ENCODE data around the gene GTF2F2. TPM values are rescaled to one million over a fixed set of nuclear protein-coding genes. Genes with fewer than 3 reads are reported as not detected.
"Not testable (repeated sequence)": the region's sequence is repeated elsewhere in the genome, so short reads cannot be mapped to it uniquely, and the experiment has no call there.

GTF2F2 gene
- total RNA-seq, 2 donors from 2014 or later, result 13.8 to 16.7 TPM

DNA sequence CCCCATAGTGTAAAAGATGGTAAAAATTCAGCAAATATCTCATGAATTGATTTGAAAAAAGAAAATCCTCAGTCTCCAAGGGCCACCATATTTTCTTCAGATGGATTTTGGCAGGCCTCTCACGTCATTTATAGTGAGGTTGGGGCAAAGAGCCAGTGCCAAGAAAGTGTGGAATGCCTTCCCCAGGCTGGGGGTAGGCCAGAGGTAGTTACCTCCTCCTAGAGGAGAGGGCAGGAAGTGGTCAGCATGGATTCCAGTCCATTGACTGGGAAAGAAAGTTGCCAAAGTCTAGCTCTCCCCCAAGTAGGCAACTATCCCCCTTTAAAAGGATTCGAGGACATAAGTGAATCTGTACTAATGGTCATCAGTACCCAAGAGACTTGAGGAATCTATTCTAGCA lies 148.9 kb downstream of the GTF2F2 start:
- H3K27ac Mint-ChIP-seq, result no peak overlapping the region
- DNase-seq (no peak), ATAC-seq (replicated peaks in 1 of 2) (no peak)
- H3K27me3 Mint-ChIP-seq (ENCODE audit: low read depth), result no peaks in the 10 kb centered on the region
- H3K4me3 Mint-ChIP-seq, result no peak overlapping the region
- no peaks in the 10 kb centered on the region for H3K9me3 Mint-ChIP-seq
- H3K36me3 Mint-ChIP-seq (ENCODE audit: insufficient read depth in 2 of 2), result no peaks in the 10 kb centered on the region
- H3K4me1 Mint-ChIP-seq (ENCODE audit: low read depth), result no peaks in the 10 kb centered on the region

DNA sequence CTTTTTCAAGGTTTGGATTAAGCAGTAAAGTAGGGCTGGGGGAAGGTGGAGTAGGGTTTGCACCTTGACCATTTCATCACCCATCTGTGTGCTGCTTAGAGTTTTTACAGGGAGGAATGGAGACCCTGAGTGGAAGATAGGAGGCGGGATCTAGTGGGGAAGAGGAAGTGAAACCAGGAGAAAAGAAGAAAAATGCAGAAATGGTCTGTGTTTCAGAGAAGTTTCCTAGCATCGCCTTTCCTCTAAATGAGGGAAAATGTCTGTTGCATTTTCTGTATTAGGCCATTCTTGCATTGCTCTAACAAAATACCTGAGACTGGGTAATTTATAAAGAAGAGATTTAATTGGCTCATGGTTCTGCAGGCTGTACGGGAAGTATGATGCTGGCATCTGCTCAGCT lies 156.6 kb downstream of the GTF2F2 start:
- H3K27ac Mint-ChIP-seq, result no peak overlapping the region
- no peaks in the 10 kb centered on the region for H3K27me3 Mint-ChIP-seq (ENCODE audit: low read depth)
- H3K4me3 Mint-ChIP-seq, result no peak overlapping the region
- H3K4me1 Mint-ChIP-seq (ENCODE audit: low read depth), result peaks cover 5% of the 10 kb centered on the region
- peaks cover 0 to 2% of the 10 kb centered on the region in 2 donors for H3K9me3 Mint-ChIP-seq
- peaks cover 5 to 6% of the 10 kb centered on the region in 2 donors for H3K36me3 Mint-ChIP-seq (ENCODE audit: insufficient read depth in 2 of 2)
- ATAC-seq (replicated peaks in 1 of 2), result no peak
- DNase-seq, result no peak

DNA sequence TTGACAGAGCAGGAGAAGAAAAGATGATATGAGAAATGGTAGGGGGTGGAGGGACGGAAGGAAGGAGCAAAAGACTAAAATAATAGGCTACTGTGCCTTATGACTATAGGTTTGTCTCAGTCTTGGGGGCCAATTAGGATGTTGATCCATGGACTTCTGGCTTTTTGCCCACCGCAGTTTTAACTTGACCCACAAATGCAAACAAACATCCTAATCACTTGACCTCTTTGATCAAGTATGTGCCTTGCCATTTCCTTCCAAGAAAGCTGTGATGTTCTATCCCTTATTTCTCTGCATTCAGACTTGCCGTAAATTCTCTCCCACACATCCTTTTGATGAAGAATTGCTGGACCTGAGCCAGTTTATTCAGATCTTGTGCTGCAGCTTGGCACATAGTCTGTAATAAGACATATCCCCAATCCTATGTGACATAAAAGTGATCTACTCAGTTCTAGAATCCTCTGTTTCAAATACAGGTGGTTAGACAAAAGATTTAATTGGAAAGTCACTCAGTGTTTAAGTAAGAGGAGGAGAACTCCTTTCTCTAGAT lies 157.9 kb downstream of the GTF2F2 start:
- H3K27me3 Mint-ChIP-seq (ENCODE audit: low read depth), result no peaks in the 10 kb centered on the region
- DNase-seq (no peak), ATAC-seq (replicated peaks in 1 of 2) (no peak)
- H3K9me3 Mint-ChIP-seq, result peaks cover 0 to 2% of the 10 kb centered on the region in 2 donors
- H3K4me3 Mint-ChIP-seq, result no peak overlapping the region
- no peak overlapping the region for H3K27ac Mint-ChIP-seq
- peaks cover 5% of the 10 kb centered on the region for H3K4me1 Mint-ChIP-seq (ENCODE audit: low read depth)
- peaks cover 5 to 6% of the 10 kb centered on the region in 2 donors for H3K36me3 Mint-ChIP-seq (ENCODE audit: insufficient read depth in 2 of 2)

DNA sequence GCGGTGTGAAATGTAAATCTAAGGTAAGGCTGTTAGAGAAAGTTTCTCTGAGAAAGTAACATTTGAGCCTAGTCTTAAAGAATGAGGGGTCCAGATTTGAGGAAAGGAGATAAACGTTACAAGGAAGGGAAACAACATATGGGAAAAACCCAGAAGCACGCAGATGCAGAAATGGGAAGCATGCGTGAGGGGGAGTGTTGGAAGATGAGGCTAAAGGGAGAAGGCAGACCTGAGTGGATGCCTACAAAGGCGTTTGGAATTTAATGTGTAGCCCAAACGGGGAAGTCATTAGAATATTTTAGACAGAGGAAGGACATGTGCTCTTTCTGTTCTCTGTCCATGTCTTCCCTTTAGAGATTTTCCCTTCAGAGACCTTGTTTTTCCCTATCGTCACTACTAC lies 159.7 kb downstream of the GTF2F2 start:
- Mint-ChIP-seq H3K27me3 (ENCODE audit: low read depth) (no peaks in the 10 kb centered on the region), H3K9me3 (peaks cover 0 to 2% of the 10 kb centered on the region in 2 donors), H3K4me1 (ENCODE audit: low read depth) (peaks cover 5% of the 10 kb centered on the region), H3K4me3 (no peak overlapping the region), H3K36me3 (ENCODE audit: insufficient read depth in 2 of 2) (peaks cover 5 to 7% of the 10 kb centered on the region in 2 donors), H3K27ac (no peak overlapping the region)
- DNase-seq (no peak), ATAC-seq (replicated peaks in 1 of 2) (no peak)

DNA sequence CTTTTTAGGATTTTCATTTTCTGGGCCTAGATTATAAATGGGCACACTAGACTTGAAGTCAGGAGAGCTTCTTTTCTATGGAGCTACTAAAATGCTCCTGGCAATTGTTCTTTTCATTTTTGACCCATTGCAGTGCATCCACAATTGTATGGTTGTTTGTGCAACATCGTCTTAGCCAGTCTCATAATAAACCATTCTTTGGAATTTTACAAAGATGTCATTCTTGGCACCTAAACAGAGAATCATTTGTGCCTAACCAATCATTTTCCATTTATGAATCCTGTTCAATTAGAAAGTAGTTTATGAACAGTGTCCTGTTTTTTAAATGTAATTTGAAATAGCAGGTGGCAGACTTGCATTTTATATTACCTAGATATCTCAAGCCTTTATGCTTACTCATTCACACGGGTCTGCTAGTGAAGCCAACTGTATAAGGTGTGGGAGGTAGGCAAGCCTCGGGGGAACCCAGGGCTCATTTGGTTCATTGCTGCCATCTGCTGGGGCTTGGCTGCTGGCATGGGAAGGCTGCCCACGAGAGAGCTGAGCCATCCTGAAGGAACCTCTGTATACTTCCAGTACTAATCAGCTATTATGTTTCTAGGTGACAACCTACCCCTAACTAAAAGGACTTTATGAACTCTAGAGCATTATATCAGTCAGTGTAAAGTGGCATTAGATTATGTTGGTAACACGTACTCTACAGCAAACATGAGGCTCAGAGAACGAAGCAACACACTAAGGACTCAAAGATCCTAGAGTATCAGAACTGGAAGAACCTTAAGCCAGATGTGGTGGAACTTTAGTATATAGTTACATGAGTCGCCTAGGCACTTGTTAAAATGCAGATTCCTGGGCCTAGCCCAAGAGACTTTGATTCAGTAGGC lies 160.7 kb downstream of the GTF2F2 start:
- no peak overlapping the region for H3K27ac Mint-ChIP-seq
- peaks cover 0 to 2% of the 10 kb centered on the region in 2 donors for H3K9me3 Mint-ChIP-seq
- no peak overlapping the region for H3K4me3 Mint-ChIP-seq
- ATAC-seq (replicated peaks in 1 of 2) (peak; percentile 96 to 97), DNase-seq (peak; percentile 61 to 65)
- H3K27me3 Mint-ChIP-seq (ENCODE audit: low read depth), result no peaks in the 10 kb centered on the region
- H3K36me3 Mint-ChIP-seq (ENCODE audit: insufficient read depth in 2 of 2), result peaks cover 5 to 11% of the 10 kb centered on the region in 2 donors
- H3K4me1 Mint-ChIP-seq (ENCODE audit: low read depth), result peaks cover 5% of the 10 kb centered on the region

DNA sequence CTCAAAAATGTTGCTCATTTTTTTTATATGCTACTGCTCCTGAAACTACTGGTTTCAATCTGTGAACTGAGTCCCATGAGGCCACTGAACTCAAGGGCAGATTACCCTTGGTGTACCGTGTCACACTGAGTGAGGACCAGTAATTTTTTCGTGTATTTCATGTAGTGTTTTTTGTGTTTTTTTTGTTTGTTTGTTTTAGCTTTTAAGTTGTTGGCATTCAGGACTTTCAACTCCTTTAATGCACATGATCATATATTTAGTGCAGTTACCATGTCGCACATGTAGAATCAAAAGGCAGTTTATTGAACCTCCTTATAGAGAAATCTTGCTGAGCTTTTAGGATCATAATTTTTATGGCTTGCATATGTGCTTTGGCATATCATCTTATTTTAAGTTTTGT lies 162.7 kb downstream of the GTF2F2 start:
- DNase-seq, result no peak

DNA sequence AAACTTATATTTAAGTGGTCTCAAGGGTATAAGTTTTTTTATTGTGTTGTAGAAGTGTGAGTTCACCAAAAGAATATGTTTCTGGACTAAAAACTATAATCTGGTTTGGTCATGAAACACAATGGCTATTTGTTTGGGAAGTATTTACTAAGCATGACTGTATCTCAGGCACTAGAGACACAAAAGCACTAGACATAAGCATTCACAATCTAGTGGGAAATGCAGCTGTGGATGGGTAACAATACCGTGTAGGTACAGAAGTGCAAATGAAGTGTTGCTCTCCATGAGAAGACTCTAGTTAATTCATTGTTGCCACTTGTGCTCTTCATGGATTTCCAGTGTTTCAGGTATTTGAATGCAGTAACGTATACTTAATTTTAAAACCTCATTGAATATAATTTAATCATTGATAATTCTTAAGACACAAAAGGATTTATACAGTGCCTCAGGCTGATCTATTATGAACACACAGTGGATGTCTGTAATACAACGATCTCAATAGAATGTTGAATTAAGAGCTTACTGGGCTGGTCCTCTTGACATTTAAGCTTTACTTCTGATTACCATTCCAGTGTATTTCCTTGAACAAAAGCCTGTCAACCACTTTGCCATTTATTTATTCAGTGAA lies 169.7 kb downstream of the GTF2F2 start:
- Mint-ChIP-seq H3K27ac (no peak overlapping the region), H3K4me1 (ENCODE audit: low read depth) (no peaks in the 10 kb centered on the region), H3K9me3 (no peaks in the 10 kb centered on the region), H3K4me3 (no peak overlapping the region), H3K27me3 (ENCODE audit: low read depth) (no peaks in the 10 kb centered on the region), H3K36me3 (ENCODE audit: insufficient read depth in 2 of 2) (peaks cover 4% of the 10 kb centered on the region in 2 donors)
- DNase-seq (no peak), ATAC-seq (replicated peaks in 1 of 2) (no peak)

More for the DNA sequence above, 162.7 kb downstream of the GTF2F2 start:
- Mint-ChIP-seq H3K4me1 (ENCODE audit: low read depth) (peaks cover 5% of the 10 kb centered on the region), H3K27me3 (ENCODE audit: low read depth) (no peaks in the 10 kb centered on the region), H3K27ac (no peak overlapping the region), H3K4me3 (no peak overlapping the region), H3K9me3 (no peaks in the 10 kb centered on the region), H3K36me3 (ENCODE audit: insufficient read depth in 2 of 2) (peaks cover 4 to 5% of the 10 kb centered on the region in 2 donors)
- no peak for ATAC-seq (replicated peaks in 1 of 2)

DNA sequence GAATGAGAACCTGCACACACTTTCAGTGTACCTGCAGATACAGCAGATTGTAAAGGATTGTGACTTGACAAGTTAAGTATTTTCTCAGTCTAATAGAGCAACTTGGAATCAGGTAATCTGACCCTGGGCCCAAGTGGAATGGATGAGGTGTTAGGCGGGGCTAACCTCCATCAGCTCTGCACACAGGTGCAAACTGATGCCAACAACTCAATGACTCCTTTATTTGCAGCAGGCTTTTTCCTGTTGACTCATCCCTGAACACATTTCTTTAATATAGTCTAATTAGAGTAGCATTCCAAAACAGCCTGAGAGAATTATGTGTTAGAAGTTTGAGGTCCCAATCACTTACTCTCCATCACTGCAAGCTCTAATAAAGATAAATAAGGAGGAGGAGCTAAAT lies 171.9 kb downstream of the GTF2F2 start:
- DNase-seq, result no peak
- Mint-ChIP-seq H3K4me1 (ENCODE audit: low read depth) (peaks cover 21% of the 10 kb centered on the region), H3K9me3 (no peaks in the 10 kb centered on the region), H3K27ac (no peak overlapping the region), H3K27me3 (ENCODE audit: low read depth) (no peaks in the 10 kb centered on the region), H3K4me3 (no peak overlapping the region), H3K36me3 (ENCODE audit: insufficient read depth in 2 of 2) (peaks cover 0 to 4% of the 10 kb centered on the region in 2 donors)
- ATAC-seq (replicated peaks in 1 of 2), result no peak

DNA sequence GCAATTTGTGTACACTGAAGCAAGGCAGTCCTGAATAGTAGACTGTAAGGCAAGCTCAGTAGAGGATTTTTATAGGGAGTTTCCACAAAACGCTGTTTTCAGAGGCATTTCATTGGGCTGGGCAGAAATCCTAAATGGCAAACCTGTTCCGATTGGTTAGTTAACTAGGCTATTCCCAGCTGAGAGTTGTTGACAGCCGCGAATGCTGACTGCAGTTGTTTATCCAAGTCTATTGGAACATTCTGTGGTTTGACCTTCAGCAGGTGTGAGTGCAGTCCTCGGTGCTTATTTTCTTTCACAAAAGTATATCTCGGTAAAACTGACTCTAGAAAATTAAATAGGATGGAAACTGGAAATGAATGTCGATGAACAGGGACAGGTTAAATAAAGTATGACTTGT lies 175.2 kb downstream of the GTF2F2 start:
- Mint-ChIP-seq H3K36me3 (ENCODE audit: insufficient read depth in 2 of 2) (no peaks in the 10 kb centered on the region), H3K4me1 (ENCODE audit: low read depth) (peaks cover 38% of the 10 kb centered on the region), H3K4me3 (no peak overlapping the region), H3K27me3 (ENCODE audit: low read depth) (no peaks in the 10 kb centered on the region), H3K9me3 (no peaks in the 10 kb centered on the region), H3K27ac (no peak overlapping the region)
- ATAC-seq (replicated peaks in 1 of 2) (no peak), DNase-seq (no peak)

DNA sequence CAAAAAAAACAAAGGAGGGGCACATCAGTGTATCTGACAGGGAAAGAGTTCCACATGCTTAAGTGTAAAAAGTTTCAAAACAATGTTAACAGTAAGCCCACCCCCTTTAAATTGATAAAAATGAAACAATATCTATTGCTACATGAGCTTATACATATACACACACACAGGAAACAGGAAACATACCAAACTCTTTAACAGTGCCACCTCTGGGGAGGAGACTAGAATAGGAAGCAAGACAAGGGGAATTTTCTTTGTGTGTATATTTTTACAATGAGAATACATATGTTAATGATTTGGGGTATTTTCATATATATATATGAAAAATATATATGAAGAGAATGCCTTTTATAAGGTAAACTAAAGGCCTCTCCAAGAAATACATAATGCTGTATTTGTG lies 175.9 kb downstream of the GTF2F2 start:
- Mint-ChIP-seq H3K27me3 (ENCODE audit: low read depth) (no peaks in the 10 kb centered on the region), H3K4me3 (no peak overlapping the region), H3K27ac (no peak overlapping the region), H3K4me1 (ENCODE audit: low read depth) (peaks cover 38% of the 10 kb centered on the region), H3K9me3 (no peaks in the 10 kb centered on the region), H3K36me3 (ENCODE audit: insufficient read depth in 2 of 2) (no peaks in the 10 kb centered on the region)
- no peak for DNase-seq
- ATAC-seq (replicated peaks in 1 of 2), result no peak

DNA sequence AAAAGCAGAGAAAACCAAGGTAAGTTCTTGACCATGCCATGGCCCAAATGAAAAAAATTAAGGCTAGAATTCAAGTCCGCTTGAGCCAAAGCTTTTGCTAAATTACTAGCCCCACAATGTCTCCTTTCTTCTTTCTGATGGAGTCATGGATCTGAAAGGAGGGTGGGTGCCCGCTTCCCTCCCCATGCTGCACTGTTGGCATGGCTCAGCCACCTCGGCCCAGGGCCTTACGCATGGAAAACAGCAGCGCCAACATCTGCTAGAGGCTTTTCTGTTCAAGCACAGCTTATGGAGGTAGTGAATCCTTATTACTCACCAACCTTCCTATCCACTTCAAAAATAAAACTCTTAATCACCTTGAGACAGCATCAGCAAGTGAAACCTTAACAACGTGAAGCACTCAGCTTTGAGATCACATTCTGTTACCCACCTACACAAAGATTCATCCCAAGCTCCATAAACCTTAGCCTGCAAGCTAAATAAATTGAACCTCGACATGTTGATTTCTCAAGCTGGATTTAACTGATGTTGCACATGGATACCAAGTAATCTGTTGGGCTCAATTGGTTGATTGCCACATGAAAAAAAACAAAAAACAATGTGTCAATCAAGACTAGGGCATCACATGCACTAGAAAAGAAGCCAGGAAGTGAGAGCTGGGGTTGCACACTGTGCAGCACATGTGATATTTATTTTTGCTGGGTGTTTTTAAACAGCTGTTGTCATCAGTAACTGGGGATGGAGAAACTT lies 177.3 kb downstream of the GTF2F2 start:
- peak overlapping the region; percentile 71 for H3K27ac Mint-ChIP-seq
- no peaks in the 10 kb centered on the region for H3K9me3 Mint-ChIP-seq
- peak overlapping the region; percentile 5 to 13 for H3K4me3 Mint-ChIP-seq
- DNase-seq (peak; percentile 12 to 15), ATAC-seq (replicated peaks in 1 of 2) (peak; percentile 81 to 82)
- H3K36me3 Mint-ChIP-seq (ENCODE audit: insufficient read depth in 2 of 2), result no peaks in the 10 kb centered on the region
- H3K27me3 Mint-ChIP-seq (ENCODE audit: low read depth), result peaks cover 4% of the 10 kb centered on the region
- peaks cover 38% of the 10 kb centered on the region for H3K4me1 Mint-ChIP-seq (ENCODE audit: low read depth)

DNA sequence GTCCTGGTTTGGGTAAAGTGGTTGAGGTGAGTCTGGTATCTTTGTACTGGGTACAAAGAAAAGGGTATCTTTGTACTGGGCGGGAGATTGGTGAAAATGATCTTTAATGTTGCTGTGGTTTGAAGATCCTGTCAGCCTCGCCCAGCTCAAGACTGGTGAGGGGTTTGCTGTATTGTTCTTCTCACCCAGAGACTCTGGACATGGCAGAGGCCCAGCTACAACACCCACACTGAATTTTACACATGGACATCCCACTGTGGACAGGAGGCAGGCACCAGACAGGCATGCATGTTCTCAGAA lies 177.8 kb downstream of the GTF2F2 start:
- Mint-ChIP-seq H3K27me3 (ENCODE audit: low read depth) (peaks cover 8% of the 10 kb centered on the region), H3K36me3 (ENCODE audit: insufficient read depth in 2 of 2) (no peaks in the 10 kb centered on the region), H3K27ac (peak overlapping the region; percentile 1), H3K4me1 (ENCODE audit: low read depth) (peaks cover 38% of the 10 kb centered on the region), H3K9me3 (no peaks in the 10 kb centered on the region), H3K4me3 (peak overlapping the region; percentile 5 to 13)
- ATAC-seq (replicated peaks in 1 of 2), result no peak
- no peak for DNase-seq

DNA sequence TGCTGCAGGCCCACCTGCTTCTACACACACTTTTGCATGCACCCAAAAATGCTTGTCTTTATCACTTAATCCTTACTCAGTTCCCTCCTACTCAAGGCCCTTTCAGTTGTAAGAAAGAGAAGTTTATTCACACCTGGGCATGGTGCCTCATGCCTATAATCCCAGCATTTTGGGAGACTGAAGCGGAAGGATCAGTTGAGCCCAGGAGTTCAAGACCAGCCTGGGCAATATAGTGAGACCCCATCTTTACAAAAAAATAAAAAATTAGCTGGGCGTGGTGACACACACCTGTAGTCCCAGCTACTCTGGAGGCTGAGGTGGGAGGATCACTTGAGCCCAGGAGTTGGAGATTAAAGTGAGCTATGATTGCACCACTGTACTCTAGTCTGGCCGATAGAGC lies 178.2 kb downstream of the GTF2F2 start:
- H3K27me3 Mint-ChIP-seq (ENCODE audit: low read depth); H3K4me3 Mint-ChIP-seq; H3K27ac Mint-ChIP-seq; DNase-seq; H3K9me3 Mint-ChIP-seq; ATAC-seq (replicated peaks in 1 of 2); H3K36me3 Mint-ChIP-seq (ENCODE audit: insufficient read depth in 2 of 2): not testable (repeated sequence)
- peaks cover 38% of the 10 kb centered on the region for H3K4me1 Mint-ChIP-seq (ENCODE audit: low read depth)

Measured in activated T-cell treated with anti-CD3 and anti-CD28 coated beads, Interleukin-2, amount 50 U/mL, for 72 hours (primary cell).